ENCODE results near the gene BAG1. TPM values are rescaled to one million over a fixed set of nuclear protein-coding genes. Genes with fewer than 3 reads are reported as not detected.

The BAG1 gene
- total RNA-seq, 1 donor from 2014 or later = 58.3 TPM

GRCh38 chr9:33249087-33249658 lies 15.3 kb downstream of the BAG1 start:
- Mint-ChIP-seq H3K9me3 (no peaks in the 10 kb centered on the region), H3K27ac (no peak overlapping the region)
- POLR2A ChIA-PET = no interaction called here

GRCh38 chr9:33248606-33249005 lies 15.9 kb downstream of the BAG1 start:
- Mint-ChIP-seq H3K9me3 (no peaks in the 10 kb centered on the region), H3K27me3 (no peaks in the 10 kb centered on the region), H3K4me3 (no peak overlapping the region), H3K4me1 (peaks cover 11% of the 10 kb centered on the region), H3K36me3 (ENCODE audit: low read depth) (peaks cover 27% of the 10 kb centered on the region), H3K27ac (no peak overlapping the region)
- intact Hi-C loops (cut with micrococcal nuclease) = no loop called here
- DNase-seq (no peak), ATAC-seq (ENCODE audit: low read depth) (no peak)
- POLR2A ChIA-PET = no interaction called here
- CTCF ChIA-PET = no interaction called here
- TF ChIP-seq CTCF (IDR thresholded peaks at IDR 0.05) = no peak

More at GRCh38 chr9:33249087-33249658, 15.3 kb downstream of the BAG1 start:
- H3K36me3 Mint-ChIP-seq (ENCODE audit: low read depth) = peaks cover 30% of the 10 kb centered on the region
- peak; percentile 37 for ATAC-seq (ENCODE audit: low read depth)
- CTCF ChIA-PET = no interaction called here
- H3K4me1 Mint-ChIP-seq = peaks cover 11% of the 10 kb centered on the region
- no peak for DNase-seq
- TF ChIP-seq CTCF (IDR thresholded peaks at IDR 0.05) = no peak
- H3K27me3 Mint-ChIP-seq = no peaks in the 10 kb centered on the region
- intact Hi-C loops (cut with micrococcal nuclease) = no loop called here
- H3K4me3 Mint-ChIP-seq = no peak overlapping the region

- Mint-ChIP-seq H3K27ac (no peak overlapping the region), H3K9me3 (no peaks in the 10 kb centered on the region), H3K4me1 (peaks cover 11% of the 10 kb centered on the region), H3K27me3 (no peaks in the 10 kb centered on the region), H3K4me3 (no peak overlapping the region), H3K36me3 (ENCODE audit: low read depth) (peaks cover 13% of the 10 kb centered on the region)
- TF ChIP-seq CTCF (IDR thresholded peaks at IDR 0.05) = no peak
- ChIA-PET CTCF (no interaction called here), POLR2A (no interaction called here)
- ATAC-seq (ENCODE audit: low read depth) (no peak), DNase-seq (no peak)
- intact Hi-C loops (cut with micrococcal nuclease) = no loop called here
Measured at GRCh38 chr9:33246269-33246860, 18.1 kb downstream of the BAG1 start.

GRCh38 chr9:33245341-33245740 lies 19.2 kb downstream of the BAG1 start:
- no peaks in the 10 kb centered on the region for H3K27me3 Mint-ChIP-seq
- H3K36me3 Mint-ChIP-seq (ENCODE audit: low read depth) = peaks cover 7% of the 10 kb centered on the region
- no peak overlapping the region for H3K27ac Mint-ChIP-seq
- peaks cover 11% of the 10 kb centered on the region for H3K4me1 Mint-ChIP-seq
- ChIA-PET POLR2A (no interaction called here), CTCF (interaction anchor here (0.6 kb wide), 1 partner anchor 972 kb away, joined by 3 read pairs; no protein-coding TSS in a partner anchor)
- H3K4me3 Mint-ChIP-seq = no peak overlapping the region
- ATAC-seq (ENCODE audit: low read depth) = no peak
- DNase-seq = no peak
- no peaks in the 10 kb centered on the region for H3K9me3 Mint-ChIP-seq
- no peak for TF ChIP-seq CTCF (IDR thresholded peaks at IDR 0.05)
- intact Hi-C loops (cut with micrococcal nuclease) = no loop called here

- intact Hi-C loops (cut with micrococcal nuclease) = no loop called here
- Mint-ChIP-seq H3K36me3 (ENCODE audit: low read depth) (peaks cover 4% of the 10 kb centered on the region), H3K4me1 (peaks cover 3% of the 10 kb centered on the region), H3K4me3 (no peak overlapping the region), H3K27ac (no peak overlapping the region), H3K27me3 (no peaks in the 10 kb centered on the region), H3K9me3 (no peaks in the 10 kb centered on the region)
- no peak for ATAC-seq (ENCODE audit: low read depth)
- POLR2A ChIA-PET = no interaction called here
- CTCF ChIA-PET = no interaction called here
- no peak for TF ChIP-seq CTCF (IDR thresholded peaks at IDR 0.05)
- DNase-seq = no peak
Measured at GRCh38 chr9:33244137-33244784, 20.2 kb downstream of the BAG1 start.
